Fibroblast of lung (primary cell): ENCODE results near the gene PIP4K2B.

ENCODE experiments used
- EZH2 ChIP-seq: IDR thresholded peaks from 2 replicates; pipeline ENCODE4 v1.5.1; 2012; ENCODE audit warnings: low read length, control low read depth, mild to moderate bottlenecking; ENCODE audit errors: missing control alignments
- TF ChIP-seq, protein P1 (sequence below), 2 donors: IDR thresholded peaks in 1 of 2; conservative IDR thresholded peaks in 1 of 2; 1 replicate in 1 of 2; 2 replicates in 1 of 2; pipeline ENCODE4 v1.5.1; 2011 to 2012; ENCODE audit warnings: low read length in 2 of 2, control low read depth in 1 of 2, inconsistent platforms in 1 of 2, low read depth in 1 of 2, mild to moderate bottlenecking in 1 of 2

GRCh38 chr17:38716368-38717005, 82.9 kb downstream of the PIP4K2B start:
- TF ChIP-seq, protein P1, sequence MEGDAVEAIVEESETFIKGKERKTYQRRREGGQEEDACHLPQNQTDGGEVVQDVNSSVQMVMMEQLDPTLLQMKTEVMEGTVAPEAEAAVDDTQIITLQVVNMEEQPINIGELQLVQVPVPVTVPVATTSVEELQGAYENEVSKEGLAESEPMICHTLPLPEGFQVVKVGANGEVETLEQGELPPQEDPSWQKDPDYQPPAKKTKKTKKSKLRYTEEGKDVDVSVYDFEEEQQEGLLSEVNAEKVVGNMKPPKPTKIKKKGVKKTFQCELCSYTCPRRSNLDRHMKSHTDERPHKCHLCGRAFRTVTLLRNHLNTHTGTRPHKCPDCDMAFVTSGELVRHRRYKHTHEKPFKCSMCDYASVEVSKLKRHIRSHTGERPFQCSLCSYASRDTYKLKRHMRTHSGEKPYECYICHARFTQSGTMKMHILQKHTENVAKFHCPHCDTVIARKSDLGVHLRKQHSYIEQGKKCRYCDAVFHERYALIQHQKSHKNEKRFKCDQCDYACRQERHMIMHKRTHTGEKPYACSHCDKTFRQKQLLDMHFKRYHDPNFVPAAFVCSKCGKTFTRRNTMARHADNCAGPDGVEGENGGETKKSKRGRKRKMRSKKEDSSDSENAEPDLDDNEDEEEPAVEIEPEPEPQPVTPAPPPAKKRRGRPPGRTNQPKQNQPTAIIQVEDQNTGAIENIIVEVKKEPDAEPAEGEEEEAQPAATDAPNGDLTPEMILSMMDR (conservative IDR thresholded peaks at IDR 0.05 in 1 of 2, IDR thresholded peaks at IDR 0.05 in 1 of 2; ENCODE audit: low read depth in 1 of 2, low read length in 2 of 2): no peak
- no peak for TF ChIP-seq EZH2
